ENCODE measurements around the gene NINJ2. TPM values are rescaled to one million over a fixed set of nuclear protein-coding genes. Genes with fewer than 3 reads are reported as not detected.
"Not testable (repeated sequence)": the region's sequence is repeated elsewhere in the genome, so short reads cannot be mapped to it uniquely, and the experiment has no call there.

The NINJ2 gene
- polyA plus RNA-seq, 1 donor from 2014 or later: not detected

DNA sequence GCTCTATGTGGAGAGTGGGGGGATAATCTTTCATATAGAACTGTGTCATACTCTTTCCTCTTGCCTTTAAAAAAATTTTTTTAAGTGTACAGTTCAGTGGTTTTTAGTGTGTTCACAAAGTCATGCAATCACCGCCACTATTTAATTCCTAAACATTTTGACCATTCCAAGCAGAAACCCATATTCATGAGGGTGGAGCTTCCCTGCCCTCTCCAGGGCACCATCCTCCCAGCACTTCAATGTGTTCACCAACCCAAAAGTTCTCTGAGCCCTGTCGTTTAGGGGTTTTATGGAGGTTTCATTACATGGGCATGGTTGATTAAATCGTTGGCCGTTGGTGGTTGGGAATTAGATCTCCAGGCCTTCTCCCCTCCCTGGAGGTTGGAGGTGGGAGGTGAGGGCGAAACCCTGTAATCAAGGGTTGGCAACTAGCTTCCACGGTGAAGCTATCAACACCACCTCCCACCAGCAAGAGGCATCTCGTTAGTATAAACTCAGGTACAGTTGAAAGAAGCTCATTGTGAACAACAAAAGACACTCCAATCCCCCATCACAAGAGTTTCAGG is 46.3 kb upstream of the NINJ2 start:
- Histone ChIP-seq H3K79me2 (replicated peaks; ENCODE audit: insufficient read depth, low read length) (no peaks in the 10 kb centered on the region), H3K9ac (ENCODE audit: low read length) (no peak overlapping the region), H3K4me3 (ENCODE audit: low read length) (no peak overlapping the region), H4K20me1 (ENCODE audit: insufficient read depth) (no peaks in the 10 kb centered on the region), H3K27ac (ENCODE audit: low read length) (no peak overlapping the region), H3F3A (ENCODE audit: insufficient read depth, low read length, poor library complexity, severe bottlenecking) (no peaks in the 10 kb centered on the region), H3K9me3 (ENCODE audit: low read length) (no peaks in the 10 kb centered on the region), H2AFZ (ENCODE audit: low read depth, low read length) (no peak overlapping the region), H3K27me3 (ENCODE audit: insufficient read depth, low read depth, low read length) (no peaks in the 10 kb centered on the region), H3K36me3 (ENCODE audit: insufficient read depth, low read length) (no peaks in the 10 kb centered on the region), H3K4me2 (ENCODE audit: low read length) (no peak overlapping the region), H3K9me2 (ENCODE audit: insufficient read depth, low read length) (no peaks in the 10 kb centered on the region)
- no peak for TF ChIP-seq POLR2AphosphoS5 (IDR thresholded peaks at IDR 0.05)
- no peak for TF ChIP-seq EZH2 (IDR thresholded peaks at IDR 0.05; ENCODE audit: borderline replicate concordance, insufficient read depth, low read length, poor library complexity, severe bottlenecking)
- no peak for TF ChIP-seq RAD21 (conservative IDR thresholded peaks at IDR 0.05)
- no peak for TF ChIP-seq SMC3 (conservative IDR thresholded peaks at IDR 0.05; ENCODE audit: poor library complexity)
- TF ChIP-seq EP300 (conservative IDR thresholded peaks at IDR 0.05; ENCODE audit: poor library complexity, severe bottlenecking): no peak
- TF ChIP-seq MXI1 (conservative IDR thresholded peaks at IDR 0.05; ENCODE audit: poor library complexity, severe bottlenecking): no peak
- TF ChIP-seq TAF1 (IDR thresholded peaks at IDR 0.05; ENCODE audit: low read depth): no peak
- TF ChIP-seq, protein P1, sequence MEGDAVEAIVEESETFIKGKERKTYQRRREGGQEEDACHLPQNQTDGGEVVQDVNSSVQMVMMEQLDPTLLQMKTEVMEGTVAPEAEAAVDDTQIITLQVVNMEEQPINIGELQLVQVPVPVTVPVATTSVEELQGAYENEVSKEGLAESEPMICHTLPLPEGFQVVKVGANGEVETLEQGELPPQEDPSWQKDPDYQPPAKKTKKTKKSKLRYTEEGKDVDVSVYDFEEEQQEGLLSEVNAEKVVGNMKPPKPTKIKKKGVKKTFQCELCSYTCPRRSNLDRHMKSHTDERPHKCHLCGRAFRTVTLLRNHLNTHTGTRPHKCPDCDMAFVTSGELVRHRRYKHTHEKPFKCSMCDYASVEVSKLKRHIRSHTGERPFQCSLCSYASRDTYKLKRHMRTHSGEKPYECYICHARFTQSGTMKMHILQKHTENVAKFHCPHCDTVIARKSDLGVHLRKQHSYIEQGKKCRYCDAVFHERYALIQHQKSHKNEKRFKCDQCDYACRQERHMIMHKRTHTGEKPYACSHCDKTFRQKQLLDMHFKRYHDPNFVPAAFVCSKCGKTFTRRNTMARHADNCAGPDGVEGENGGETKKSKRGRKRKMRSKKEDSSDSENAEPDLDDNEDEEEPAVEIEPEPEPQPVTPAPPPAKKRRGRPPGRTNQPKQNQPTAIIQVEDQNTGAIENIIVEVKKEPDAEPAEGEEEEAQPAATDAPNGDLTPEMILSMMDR (IDR thresholded peaks at IDR 0.05; ENCODE audit: poor library complexity, severe bottlenecking): no peak
- TF ChIP-seq REST (IDR thresholded peaks at IDR 0.05; ENCODE audit: borderline replicate concordance): no peak

- not testable (repeated sequence) for H3K9ac ChIP-seq (ENCODE audit: low read length); H3K9me3 ChIP-seq (ENCODE audit: low read length); H3K27me3 ChIP-seq (ENCODE audit: insufficient read depth, low read depth, low read length); H4K20me1 ChIP-seq (ENCODE audit: insufficient read depth); H3K4me2 ChIP-seq (ENCODE audit: low read length); H3F3A ChIP-seq (ENCODE audit: insufficient read depth, low read length, poor library complexity, severe bottlenecking); H3K4me3 ChIP-seq (ENCODE audit: low read length); H2AFZ ChIP-seq (ENCODE audit: low read depth, low read length); H3K27ac ChIP-seq (ENCODE audit: low read length); H3K36me3 ChIP-seq (ENCODE audit: insufficient read depth, low read length); H3K79me2 ChIP-seq (replicated peaks; ENCODE audit: insufficient read depth, low read length); H3K9me2 ChIP-seq (ENCODE audit: insufficient read depth, low read length)
Observed at GRCh38 chr12:708084-708483, 44.8 kb upstream of the NINJ2 start.
